A549 treated with AZD9567 at 1 μM for 4 hours (cell line): ENCODE results near the gene RNH1. TPM values are rescaled to one million over a fixed set of nuclear protein-coding genes. Genes with fewer than 3 reads are reported as not detected.

ENCODE experiments used
- total RNA-seq: library from RNA; stranded (reverse); fragments of 200-300 nt; extraction: Qiagen RNA extraction; gene quantifications from 5 replicates; pipeline ENCODE4 v1.2.3, GENCODE V29; 2022; ENCODE audit not compliant: insufficient read depth

Gene RNH1
- total RNA-seq, result 170 to 191 TPM (median 177 TPM) in 5 replicates

GRCh38 chr11:506995-507726 is at the start of gene RNH1:
TSS of gene RNH1 (minus strand) at chr11:507242. CDS start at chr11:502162, 5,080 bp downstream.

GRCh38 chr11:536841-537621 is 30.0 kb upstream of the RNH1 start, which contains the start of gene LRRC56:
TSS of gene LRRC56 (plus strand) at chr11:537527. CDS start at chr11:540685, 3,158 bp downstream.

GRCh38 chr11:535519-536454 is 28.7 kb upstream of the RNH1 start, which contains the start of gene HRAS:
TSS of gene HRAS (minus strand) at chr11:535576.

GRCh38 chr11:449889-450808 is 56.9 kb downstream of the RNH1 start, which contains the start of gene PTDSS2:
TSS of gene PTDSS2 (plus strand) at chr11:450279. CDS start at chr11:450456, 177 bp downstream.

Other genes starting within 250 kb of the RNH1 start
- gene NLRP6, start 228.8 kb downstream of the RNH1 start, total RNA-seq, result not detected in 5 replicates
- gene PGGHG, start 218.1 kb downstream of the RNH1 start, total RNA-seq, result 4.7 to 14.4 TPM (median 13.1 TPM) in 5 replicates
- gene IFITM5, start 207.7 kb downstream of the RNH1 start, total RNA-seq, result not detected in 5 replicates
- gene IFITM2, start 199.4 kb downstream of the RNH1 start, total RNA-seq, result 44.1 to 65.8 TPM (median 59.9 TPM) in 5 replicates
- 0.21 to 0.61 TPM (median 0.40 TPM) in 4 of 5 replicates, not detected in the other for gene IFITM1, start 193.2 kb downstream of the RNH1 start, total RNA-seq
- gene IFITM3, start 186.4 kb downstream of the RNH1 start, total RNA-seq, result 25.9 to 31.4 TPM (median 29.6 TPM) in 5 replicates
- 3.5 to 19.5 TPM (median 16.4 TPM) in 5 replicates for gene B4GALNT4, start 137.7 kb downstream of the RNH1 start, total RNA-seq
- gene PKP3, start 113.0 kb downstream of the RNH1 start, total RNA-seq, result 23.1 to 36.9 TPM (median 34.3 TPM) in 5 replicates
- 56.8 to 95.7 TPM (median 89.6 TPM) in 5 replicates for gene SIGIRR, start 92.2 kb downstream of the RNH1 start, total RNA-seq
- gene ANO9, start 65.2 kb downstream of the RNH1 start, total RNA-seq, result 0.84 to 1.3 TPM (median 0.85 TPM) in 4 of 5 replicates, not detected in the other
- gene PTDSS2, start 57.0 kb downstream of the RNH1 start, total RNA-seq, result 43.9 to 53.0 TPM (median 47.6 TPM) in 5 replicates
- 124 to 168 TPM (median 154 TPM) in 5 replicates for gene HRAS, start 28.3 kb upstream of the RNH1 start, total RNA-seq
- 0.73 to 1.4 TPM (median 0.86 TPM) in 5 replicates for gene LRRC56, start 30.3 kb upstream of the RNH1 start, total RNA-seq
- 2.3 to 2.8 TPM (median 2.5 TPM) in 4 of 5 replicates, not detected in the other for gene LMNTD2, start 53.5 kb upstream of the RNH1 start, total RNA-seq
- 36.4 to 53.5 TPM (median 50.1 TPM) in 5 replicates for gene RASSF7, start 53.7 kb upstream of the RNH1 start, total RNA-seq
- gene PHRF1, start 69.2 kb upstream of the RNH1 start, total RNA-seq, result 26.7 to 41.0 TPM (median 39.1 TPM) in 5 replicates
- 7.7 to 13.2 TPM (median 10.5 TPM) in 5 replicates for gene IRF7, start 108.7 kb upstream of the RNH1 start, total RNA-seq
- 0.02 to 0.09 TPM (median 0.05 TPM) in 4 of 5 replicates, not detected in the other for gene CDHR5, start 117.7 kb upstream of the RNH1 start, total RNA-seq
- not detected in 5 replicates for gene SCT, start 119.9 kb upstream of the RNH1 start, total RNA-seq
- 0.33 to 0.56 TPM (median 0.52 TPM) in 4 of 5 replicates, not detected in the other for gene DRD4, start 130.0 kb upstream of the RNH1 start, total RNA-seq
- 27.7 to 36.3 TPM (median 31.2 TPM) in 5 replicates for gene DEAF1, start 188.0 kb upstream of the RNH1 start, total RNA-seq
- 8.6 to 11.0 TPM (median 10.4 TPM) in 5 replicates for gene TMEM80, start 188.6 kb upstream of the RNH1 start, total RNA-seq
- gene EPS8L2, start 199.0 kb upstream of the RNH1 start, total RNA-seq, result 64.8 to 132 TPM (median 122 TPM) in 5 replicates
- gene TALDO1, start 240.2 kb upstream of the RNH1 start, total RNA-seq, result 386 to 459 TPM (median 396 TPM) in 5 replicates